HepG2 (cell line): ENCODE measurements around the gene CARS2. TPM values are rescaled to one million over a fixed set of nuclear protein-coding genes. Genes with fewer than 3 reads are reported as not detected.

Source experiments
- AHR ChIP-seq: IDR thresholded peaks from 2 replicates; pipeline ENCODE4 v1.6.1; 2018; ENCODE audit warnings: missing genetic modification reagents, missing compliant biosample characterization
- ARID5B ChIP-seq: IDR thresholded peaks from 2 replicates; pipeline ENCODE4 v1.4.0; 2020; ENCODE audit warnings: mild to moderate bottlenecking, missing genetic modification reagents
- ATM ChIP-seq: fragments of 450-650 bp; IDR thresholded peaks from 2 replicates; pipeline ENCODE4 v1.7.1; 2017; ENCODE audit warnings: mild to moderate bottlenecking, borderline replicate concordance
- EEA1 ChIP-seq: sonication (generic); formaldehyde crosslinking; IDR thresholded peaks from 2 replicates; pipeline ENCODE4 v1.5.1; 2020; ENCODE audit warnings: mild to moderate bottlenecking, missing genetic modification reagents, borderline replicate concordance
- EHMT2 ChIP-seq: fragments of 200-600 bp; sonication (generic); IDR thresholded peaks from 2 replicates; pipeline ENCODE4 v1.7.0; 2017; ENCODE audit warnings: antibody characterized with exemption, low read depth, low read length, borderline replicate concordance
- FOSL1 ChIP-seq: sonication (generic); formaldehyde crosslinking; IDR thresholded peaks from 2 replicates; pipeline ENCODE4 v1.9.0; 2021; ENCODE audit warnings: missing genetic modification reagents, borderline replicate concordance
- FOXK2 ChIP-seq: fragments of 450-650 bp; IDR thresholded peaks from 2 replicates; pipeline ENCODE4 v1.6.1; 2016
- GPN1 ChIP-seq: sonication (generic); formaldehyde crosslinking; IDR thresholded peaks from 2 replicates; pipeline ENCODE4 v1.5.1; 2020; ENCODE audit warnings: missing genetic modification reagents, borderline replicate concordance
- HOXA5 ChIP-seq: sonication (generic); formaldehyde crosslinking; IDR thresholded peaks from 2 replicates; pipeline ENCODE4 v1.4.0; 2020; ENCODE audit warnings: missing genetic modification reagents
- HOXA7 ChIP-seq: sonication (generic); formaldehyde crosslinking; IDR thresholded peaks from 2 replicates; pipeline ENCODE4 v1.8.1; 2022; ENCODE audit warnings: mild to moderate bottlenecking, missing genetic modification reagents, moderate library complexity
- IKZF4 ChIP-seq: sonication (generic); formaldehyde crosslinking; IDR thresholded peaks from 2 replicates; pipeline ENCODE4 v1.5.1; 2020; ENCODE audit warnings: borderline replicate concordance, mild to moderate bottlenecking, low read depth, missing genetic modification reagents; ENCODE audit errors: not compliant biosample characterization
- KDM5B ChIP-seq: sonication (generic); formaldehyde crosslinking; IDR thresholded peaks from 2 replicates; pipeline ENCODE4 v1.4.0; 2020; ENCODE audit warnings: missing genetic modification reagents, mild to moderate bottlenecking, borderline replicate concordance
- RNF2 ChIP-seq: fragments of 450-650 bp; conservative IDR thresholded peaks from 2 replicates; pipeline ENCODE4 v1.6.1; 2016; ENCODE audit warnings: low read depth
- SCMH1 ChIP-seq: sonication (generic); formaldehyde crosslinking; IDR thresholded peaks from 2 replicates; pipeline ENCODE4 v1.9.0; 2021; ENCODE audit warnings: missing genetic modification reagents, mild to moderate bottlenecking, borderline replicate concordance
- SPEN ChIP-seq: sonication (generic); formaldehyde crosslinking; IDR thresholded peaks from 2 replicates; pipeline ENCODE4 v1.5.1; 2020; ENCODE audit warnings: low read depth, mild to moderate bottlenecking, missing genetic modification reagents
- ZNF383 ChIP-seq: sonication (generic); formaldehyde crosslinking; IDR thresholded peaks from 2 replicates; pipeline ENCODE4 v1.4.0; 2020; ENCODE audit warnings: missing genetic modification reagents, mild to moderate bottlenecking, borderline replicate concordance
- ZNF615 ChIP-seq: sonication (generic); formaldehyde crosslinking; IDR thresholded peaks from 2 replicates; pipeline ENCODE4 v1.5.0; 2020; ENCODE audit warnings: mild to moderate bottlenecking, missing genetic modification reagents, borderline replicate concordance
- ZNF660 ChIP-seq: sonication (generic); formaldehyde crosslinking; IDR thresholded peaks from 2 replicates; pipeline ENCODE4 v1.5.1; 2020; ENCODE audit warnings: mild to moderate bottlenecking, low read depth, missing genetic modification reagents, borderline replicate concordance
- ZNF83 ChIP-seq: sonication (generic); formaldehyde crosslinking; IDR thresholded peaks from 2 replicates; pipeline ENCODE4 v1.4.0; 2020; ENCODE audit warnings: missing genetic modification reagents, mild to moderate bottlenecking, borderline replicate concordance
- polyA plus RNA-seq, 8 experiments: library from polyadenylated mRNA; depleted of rRNA in 3 of 8; stranded (reverse) in 7 of 8; unstranded in 1 of 8; fragments of >200 nt; fragmentation: Illumina TruSeq in 4 of 8; extraction: Trizol in 4 of 8; gene quantifications; 2 replicates each; pipeline versions ENCODE4 v1.2.1 to v1.2.3, GENCODE V29; 2011 to 2016; ENCODE audit warnings: low read depth in 4 of 8, missing spikeins in 1 of 8, mixed read lengths in 1 of 8; ENCODE audit not compliant: insufficient read depth in 1 of 8
- total RNA-seq, 5 experiments: library from RNA; depleted of rRNA; stranded (reverse); fragments of >200 nt; fragmentation: Illumina TruSeq; extraction: Trizol; gene quantifications; 2 replicates each; pipeline ENCODE4 v1.2.3, GENCODE V29; 2016; ENCODE audit warnings: low read depth in 1 of 5
- TF ChIP-seq, protein P1 (sequence below): IDR thresholded peaks from 2 replicates; pipeline ENCODE4 v1.6.1; 2012; ENCODE audit warnings: low read depth, low read length, improper control_type of control experiment
- TF ChIP-seq, protein P2 (sequence below): sonication (generic); formaldehyde crosslinking; IDR thresholded peaks from 2 replicates; pipeline ENCODE4 v1.5.1; 2020; ENCODE audit warnings: mild to moderate bottlenecking, missing genetic modification reagents

CARS2 gene
- total and polyA plus RNA-seq, 2 of the 13 experiments (the other 11 are each of a cell fraction or from before 2014, with no cell fraction given): 41.1 to 59.3 TPM

- TF ChIP-seq ARID5B (CRISPR knock-in tag) (peak; percentile 48), ZNF83 (CRISPR knock-in tag) (no peak; the same call in 1 of the 2 replicates), ZNF660 (CRISPR knock-in tag) (no peak), EHMT2 (no peak), RNF2 (peak; percentile 41; the same call in 1 of the 2 replicates), AHR (CRISPR knock-in tag) (no peak), KDM5B (CRISPR knock-in tag) (peak; percentile 6; the same call in 1 of the 2 replicates), GPN1 (no peak), HOXA5 (CRISPR knock-in tag) (peak; percentile 61; the same call in 1 of the 2 replicates), HOXA7 (CRISPR knock-in tag) (no peak), ATM (no peak), EEA1 (no peak), SCMH1 (no peak), ZNF615 (CRISPR knock-in tag) (no peak), FOXK2 (no peak), ZNF383 (no peak), SPEN (CRISPR knock-in tag) (peak; percentile 77), FOSL1 (CRISPR knock-in tag) (no peak), IKZF4 (peak; percentile 91)
- TF ChIP-seq, protein P1, sequence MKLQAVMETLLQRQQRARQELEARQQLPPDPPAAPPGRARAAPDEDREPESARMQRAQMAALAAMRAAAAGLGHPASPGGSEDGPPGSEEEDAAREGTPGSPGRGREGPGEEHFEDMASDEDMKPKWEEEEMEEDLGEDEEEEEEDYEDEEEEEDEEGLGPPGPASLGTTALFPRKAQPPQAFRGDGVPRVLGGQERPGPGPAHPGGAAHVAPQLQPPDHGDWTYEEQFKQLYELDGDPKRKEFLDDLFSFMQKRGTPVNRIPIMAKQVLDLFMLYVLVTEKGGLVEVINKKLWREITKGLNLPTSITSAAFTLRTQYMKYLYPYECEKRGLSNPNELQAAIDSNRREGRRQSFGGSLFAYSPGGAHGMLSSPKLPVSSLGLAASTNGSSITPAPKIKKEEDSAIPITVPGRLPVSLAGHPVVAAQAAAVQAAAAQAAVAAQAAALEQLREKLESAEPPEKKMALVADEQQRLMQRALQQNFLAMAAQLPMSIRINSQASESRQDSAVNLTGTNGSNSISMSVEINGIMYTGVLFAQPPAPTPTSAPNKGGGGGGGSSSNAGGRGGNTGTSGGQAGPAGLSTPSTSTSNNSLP: no peak
- TF ChIP-seq, protein P2, sequence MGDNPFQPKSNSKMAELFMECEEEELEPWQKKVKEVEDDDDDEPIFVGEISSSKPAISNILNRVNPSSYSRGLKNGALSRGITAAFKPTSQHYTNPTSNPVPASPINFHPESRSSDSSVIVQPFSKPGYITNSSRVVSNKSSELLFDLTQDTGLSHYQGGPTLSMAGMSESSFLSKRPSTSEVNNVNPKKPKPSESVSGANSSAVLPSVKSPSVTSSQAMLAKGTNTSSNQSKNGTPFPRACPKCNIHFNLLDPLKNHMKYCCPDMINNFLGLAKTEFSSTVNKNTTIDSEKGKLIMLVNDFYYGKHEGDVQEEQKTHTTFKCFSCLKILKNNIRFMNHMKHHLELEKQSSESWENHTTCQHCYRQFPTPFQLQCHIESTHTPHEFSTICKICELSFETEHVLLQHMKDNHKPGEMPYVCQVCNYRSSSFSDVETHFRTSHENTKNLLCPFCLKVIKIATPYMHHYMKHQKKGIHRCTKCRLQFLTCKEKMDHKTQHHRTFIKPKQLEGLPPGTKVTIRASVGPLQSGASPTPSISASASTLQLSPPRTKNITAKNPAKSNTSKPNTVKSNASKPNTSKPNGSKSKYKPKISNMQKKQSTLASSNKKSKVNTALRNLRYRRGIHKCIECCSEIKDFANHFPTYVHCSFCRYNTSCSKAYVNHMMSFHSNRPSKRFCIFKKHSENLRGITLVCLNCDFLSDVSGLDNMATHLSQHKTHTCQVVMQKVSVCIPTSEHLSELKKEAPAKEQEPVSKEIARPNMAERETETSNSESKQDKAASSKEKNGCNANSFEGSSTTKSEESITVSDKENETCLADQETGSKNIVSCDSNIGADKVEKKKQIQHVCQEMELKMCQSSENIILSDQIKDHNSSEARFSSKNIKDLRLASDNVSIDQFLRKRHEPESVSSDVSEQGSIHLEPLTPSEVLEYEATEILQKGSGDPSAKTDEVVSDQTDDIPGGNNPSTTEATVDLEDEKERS (CRISPR knock-in tag): no peak
These were observed 90.4 kb downstream of the CARS2 start, which contains the start of gene NAXD (continued) for GRCh38 chr13:110615322-110616102.
